Left lobe of liver (tissue), 2 donors: ENCODE data around the gene EFCAB8. TPM values are rescaled to one million over a fixed set of nuclear protein-coding genes. Genes with fewer than 3 reads are reported as not detected.

Source experiments
- ATAC-seq: fragments of 200-7000 bp; cut with Tn5 transposase; one replicate; pipeline ENCODE4 v1.9.1; 2020; ENCODE audit warnings: mild to moderate bottlenecking, moderate library complexity
- DNase-seq: peaks from one replicate; pipeline ENCODE4 v3.0.0-alpha.2; 2020; ENCODE audit warnings: low spot score
- total RNA-seq: library from RNA; stranded (reverse); gene quantifications from one replicate; pipeline ENCODE4 v1.2.1, GENCODE V29; 2021
- donor health status: DM: no; HTN: no; CAD: no; lungs with moderate emphysema.
- donor health status: DM: no; HTN: yes; CAD: no.

The EFCAB8 gene
- total RNA-seq, 1 donor from 2014 or later, result 0.15 TPM

- DNase-seq (no peak), ATAC-seq (no peak)
Measured at GRCh38 chr20:32906871-32907495, 48.3 kb downstream of the EFCAB8 start.

GRCh38 chr20:32907886-32908285 lies 49.2 kb downstream of the EFCAB8 start:
- DNase-seq, result no peak

GRCh38 chr20:32908334-32909292 lies 49.9 kb downstream of the EFCAB8 start:
- no peak for ATAC-seq
- DNase-seq, result no peak

More at GRCh38 chr20:32907886-32908285, 49.2 kb downstream of the EFCAB8 start:
- ATAC-seq, result no peak

- DNase-seq (no peak), ATAC-seq (no peak)
Measured at GRCh38 chr20:32909451-32909850, 50.7 kb downstream of the EFCAB8 start.

- ATAC-seq (no peak), DNase-seq (no peak)
Measured at GRCh38 chr20:32909896-32910571, 51.3 kb downstream of the EFCAB8 start.

GRCh38 chr20:32911355-32911754 lies 52.6 kb downstream of the EFCAB8 start:
- DNase-seq (no peak), ATAC-seq (no peak)

- ATAC-seq, result no peak
Measured at GRCh38 chr20:32912688-32913087, 54.0 kb downstream of the EFCAB8 start.

GRCh38 chr20:32914031-32914430 lies 55.3 kb downstream of the EFCAB8 start:
- ATAC-seq (no peak), DNase-seq (no peak)

More at GRCh38 chr20:32912688-32913087, 54.0 kb downstream of the EFCAB8 start:
- no peak for DNase-seq

- DNase-seq, result no peak
- ATAC-seq, result no peak
Measured at GRCh38 chr20:32917191-32917950, 58.6 kb downstream of the EFCAB8 start.

- ATAC-seq, result no peak
- DNase-seq, result no peak
Measured at GRCh38 chr20:32918296-32918695, 59.6 kb downstream of the EFCAB8 start.

- ATAC-seq, result no peak
- no peak for DNase-seq
Measured at GRCh38 chr20:32918751-32919150, 60.0 kb downstream of the EFCAB8 start.

- ATAC-seq, result no peak
Measured at GRCh38 chr20:32920066-32920465, 61.3 kb downstream of the EFCAB8 start.

GRCh38 chr20:32920530-32921298 lies 62.0 kb downstream of the EFCAB8 start:
- DNase-seq (no peak), ATAC-seq (no peak)

More at GRCh38 chr20:32920066-32920465, 61.3 kb downstream of the EFCAB8 start:
- DNase-seq, result no peak

GRCh38 chr20:32922466-32922865 lies 63.7 kb downstream of the EFCAB8 start:
- ATAC-seq, result no peak
- no peak for DNase-seq

GRCh38 chr20:32924781-32925180 lies 66.1 kb downstream of the EFCAB8 start:
- no peak for DNase-seq
- no peak for ATAC-seq

GRCh38 chr20:32925481-32926196 lies 66.9 kb downstream of the EFCAB8 start:
- ATAC-seq (no peak), DNase-seq (no peak)

- no peak for ATAC-seq
- no peak for DNase-seq
Measured at GRCh38 chr20:32929162-32929561, 70.4 kb downstream of the EFCAB8 start.

- ATAC-seq (no peak), DNase-seq (no peak)
Measured at GRCh38 chr20:32930181-32930580, 71.5 kb downstream of the EFCAB8 start.

GRCh38 chr20:32930701-32931100 lies 72.0 kb downstream of the EFCAB8 start:
- DNase-seq, result no peak
- no peak for ATAC-seq
